KG1 (cell line): ENCODE data around the gene GHR.

Source experiments
- DNase-seq: peaks from one replicate; lab custom pipeline; 2025; lab: John Stamatoyannopoulos, UW

GHR gene

DNA sequence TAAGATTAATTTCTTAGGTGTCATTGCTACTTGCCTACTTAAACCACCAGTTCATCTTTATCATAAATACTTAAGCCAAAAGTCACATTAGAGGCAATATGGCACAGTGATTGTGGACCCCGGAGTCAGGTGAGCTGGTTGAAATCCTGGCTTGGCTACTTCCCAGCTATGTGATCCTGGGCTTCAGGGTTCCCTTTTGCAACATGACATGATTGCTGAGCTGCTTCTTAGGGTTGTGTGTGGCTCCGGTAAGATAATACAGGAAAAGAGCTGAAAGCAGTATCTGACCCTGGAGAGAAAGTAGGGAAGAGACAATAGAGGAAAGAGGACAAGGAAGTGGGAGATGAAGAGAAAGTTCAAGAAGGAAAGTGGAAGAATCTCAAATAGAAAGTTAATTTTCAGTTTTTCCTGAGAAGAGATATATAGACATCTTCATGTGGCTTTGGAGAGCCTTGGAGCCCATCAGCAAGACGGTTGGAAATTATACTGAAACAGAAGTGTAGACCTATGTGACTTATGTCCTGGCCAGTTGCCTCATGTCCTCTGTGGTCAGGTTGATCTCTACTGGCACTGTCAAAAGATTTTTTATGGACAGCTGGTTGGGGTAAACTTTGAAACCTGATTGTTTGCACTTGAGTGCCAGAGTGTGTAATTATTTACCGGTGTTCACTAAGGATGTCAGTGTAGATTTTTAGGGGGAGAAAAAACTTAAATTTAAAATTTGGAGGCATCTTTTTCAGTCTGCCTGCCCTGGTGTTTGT lies 93.2 kb downstream of the GHR start:
- no peak for DNase-seq

DNA sequence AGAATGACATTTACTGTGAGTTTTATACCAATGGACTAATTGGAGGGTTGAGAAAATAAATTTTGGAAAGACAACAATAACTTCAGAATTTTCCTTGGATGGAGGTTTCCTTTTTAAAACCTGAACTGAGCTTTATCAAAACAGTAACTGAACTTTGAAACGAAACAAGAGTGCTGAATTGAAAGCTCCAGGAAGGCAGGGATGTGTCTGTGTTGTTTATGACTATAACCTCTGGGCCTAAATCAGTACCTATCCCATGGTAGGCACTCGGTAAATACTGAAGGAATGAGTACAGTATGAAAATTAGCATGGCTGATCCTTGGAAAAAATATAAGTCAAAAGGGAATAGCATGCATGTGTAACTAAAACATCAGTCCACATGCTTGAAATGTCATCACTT lies 93.9 kb downstream of the GHR start:
- no peak for DNase-seq

DNA sequence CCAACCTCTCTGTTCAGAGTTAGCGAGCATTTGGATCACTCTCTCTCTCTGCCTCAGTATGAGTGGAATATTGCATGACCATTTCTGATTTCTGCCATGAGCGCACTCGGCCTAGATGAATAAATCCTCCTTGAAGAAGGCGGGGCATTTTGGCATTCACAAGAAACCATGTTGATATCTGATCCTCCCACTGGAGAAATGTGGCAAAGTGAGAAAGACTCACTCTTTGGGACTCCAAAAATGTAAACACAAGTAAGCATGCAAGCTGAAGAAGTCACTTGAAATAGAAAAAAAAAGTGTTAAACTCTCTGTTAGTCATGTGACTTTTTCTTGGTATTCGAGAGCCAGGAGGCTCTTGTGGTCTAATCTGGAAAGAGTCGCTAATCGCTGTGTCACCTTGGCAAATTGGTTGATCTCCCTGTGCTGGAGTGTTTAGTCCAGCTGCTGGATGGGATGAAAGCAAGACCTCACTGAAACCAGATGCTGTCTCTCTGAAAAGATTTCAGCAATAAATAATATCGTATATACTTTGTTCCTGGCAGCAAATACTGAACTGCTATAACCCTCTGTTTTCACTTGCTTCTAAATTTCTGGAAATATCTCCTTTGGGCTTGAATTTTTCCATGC lies 95.5 kb downstream of the GHR start:
- no peak for DNase-seq

DNA sequence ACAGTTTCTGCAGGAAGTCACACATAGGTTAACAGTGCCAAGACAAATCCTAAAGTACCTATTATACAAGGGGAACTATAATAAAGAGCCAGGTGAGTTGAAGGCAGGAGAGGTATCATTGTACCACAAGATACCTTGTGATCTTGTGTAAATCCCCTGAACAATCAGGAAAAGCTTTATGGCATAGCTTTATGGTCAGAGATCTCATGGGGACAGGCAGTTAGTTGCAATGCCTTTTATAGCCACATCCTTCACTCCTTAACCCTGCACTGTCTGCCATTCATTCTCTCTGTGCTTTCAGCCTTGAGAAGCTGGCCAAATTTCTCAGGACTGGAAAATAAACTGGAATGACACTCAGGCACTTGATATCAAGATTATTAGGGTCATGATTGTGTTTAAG lies 97.0 kb downstream of the GHR start:
- no peak for DNase-seq

DNA sequence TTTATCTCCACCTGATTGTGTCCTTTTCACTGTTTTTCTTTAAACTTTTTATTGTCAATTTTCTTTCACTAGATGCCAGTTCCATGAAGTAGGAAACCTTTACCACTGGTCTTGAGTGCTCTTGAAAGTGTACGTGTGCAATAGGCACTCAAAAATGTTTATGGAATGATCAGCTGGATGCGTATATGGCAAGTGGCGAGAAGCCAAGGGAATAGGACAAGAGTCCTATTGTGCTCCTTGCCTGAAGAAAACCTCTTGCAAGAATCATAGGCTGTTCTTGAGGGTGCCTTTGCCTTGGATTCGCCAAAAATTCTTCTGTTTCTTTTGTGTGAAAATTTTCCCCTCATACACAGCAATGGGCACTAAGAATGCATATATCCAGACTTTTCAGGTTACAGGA lies 97.7 kb downstream of the GHR start:
- no peak for DNase-seq

DNA sequence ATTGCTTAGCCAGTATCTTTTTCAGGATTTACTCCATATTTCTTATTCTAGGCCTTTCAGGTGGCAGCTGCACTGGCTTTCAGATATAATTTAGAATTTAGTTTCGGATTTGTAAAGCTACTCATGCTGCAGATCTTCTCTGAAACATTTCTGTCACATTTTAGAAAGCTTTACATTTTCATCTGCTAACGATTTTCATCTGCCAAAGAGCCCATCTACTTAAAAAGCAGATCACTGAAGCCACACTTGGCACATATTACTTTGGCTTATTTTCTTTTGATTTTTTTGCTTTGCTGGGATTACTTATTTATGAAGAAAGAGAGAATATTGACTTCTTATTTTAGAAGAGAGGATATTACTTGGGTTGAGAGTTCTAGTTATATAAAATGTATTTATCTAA lies 98.2 kb downstream of the GHR start:
- DNase-seq: no peak

DNA sequence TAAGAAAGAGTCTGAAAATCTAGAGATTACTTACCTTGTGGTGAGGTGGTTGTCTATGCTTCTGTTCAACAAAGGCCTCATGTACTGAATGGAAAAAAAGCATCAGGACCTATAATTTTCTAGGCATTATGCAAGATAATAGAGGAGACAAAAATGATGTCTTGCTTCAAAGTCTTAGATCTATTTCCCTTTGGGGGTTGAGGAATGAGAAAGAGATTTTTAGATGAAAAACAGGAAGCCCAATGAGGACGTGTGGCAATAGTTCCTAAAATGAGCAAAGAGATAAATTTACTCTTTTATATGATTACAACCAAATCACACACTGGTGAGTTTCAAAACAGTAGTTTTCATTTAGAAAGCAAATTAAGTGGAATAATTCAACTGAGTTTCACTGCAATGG lies 99.5 kb downstream of the GHR start:
- DNase-seq: no peak

DNA sequence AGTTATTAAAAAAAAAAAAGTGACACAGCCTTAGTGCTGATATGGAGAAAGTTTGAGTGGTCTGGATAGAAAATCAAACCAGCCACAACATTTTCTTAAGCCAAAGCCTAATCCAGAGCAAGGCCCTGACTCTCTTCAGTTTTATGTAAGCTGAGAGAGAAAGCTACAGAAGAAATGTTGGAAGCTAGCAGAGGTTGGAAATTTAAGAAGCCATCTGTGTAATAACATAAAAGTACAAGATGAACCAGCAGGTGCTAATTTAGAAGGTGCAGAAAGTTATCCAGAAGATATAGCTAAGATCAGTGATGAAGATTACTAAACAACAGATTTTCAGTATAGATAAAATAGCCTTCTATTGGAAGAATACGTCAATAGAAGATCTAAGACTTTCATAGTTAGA lies 102.9 kb downstream of the GHR start:
- no peak for DNase-seq

DNA sequence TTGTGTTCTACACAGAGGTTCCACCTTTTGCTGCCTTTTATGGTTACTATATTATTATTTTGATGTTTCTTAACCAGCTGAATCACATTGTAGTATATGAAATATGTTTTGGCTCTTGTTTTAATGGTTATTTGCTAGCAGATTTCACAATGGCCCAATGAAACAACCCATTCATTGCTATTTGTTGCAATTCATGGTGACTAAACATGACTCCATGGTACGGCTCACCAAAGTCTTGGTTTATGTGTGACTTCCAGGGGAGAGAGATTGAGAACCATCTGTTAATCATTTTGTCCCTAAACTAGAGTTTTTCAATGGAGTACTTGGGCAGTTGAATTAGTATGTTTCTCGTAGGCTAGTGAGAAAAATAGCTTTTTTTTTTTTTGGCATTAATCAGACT lies 108.4 kb downstream of the GHR start:
- DNase-seq: no peak

DNA sequence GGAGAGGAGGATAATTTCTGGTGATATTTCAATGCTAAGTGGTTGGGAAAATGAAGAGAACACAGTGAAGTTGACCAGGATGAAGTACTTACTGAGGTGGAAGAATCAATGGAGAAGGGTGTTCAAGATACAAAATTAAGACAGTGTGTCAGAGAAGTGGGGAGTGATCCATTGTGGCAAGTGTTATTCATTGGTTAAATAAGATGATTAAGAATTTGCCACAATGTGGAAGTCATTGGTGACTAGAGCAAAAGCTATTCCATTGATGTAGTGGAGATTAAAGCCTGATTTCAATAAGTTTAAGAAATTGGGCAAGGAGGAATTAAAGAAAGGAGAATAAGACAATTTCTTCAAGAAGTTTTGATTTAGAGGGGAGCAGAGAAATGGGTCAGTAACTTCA lies 118.9 kb downstream of the GHR start:
- DNase-seq: no peak

DNA sequence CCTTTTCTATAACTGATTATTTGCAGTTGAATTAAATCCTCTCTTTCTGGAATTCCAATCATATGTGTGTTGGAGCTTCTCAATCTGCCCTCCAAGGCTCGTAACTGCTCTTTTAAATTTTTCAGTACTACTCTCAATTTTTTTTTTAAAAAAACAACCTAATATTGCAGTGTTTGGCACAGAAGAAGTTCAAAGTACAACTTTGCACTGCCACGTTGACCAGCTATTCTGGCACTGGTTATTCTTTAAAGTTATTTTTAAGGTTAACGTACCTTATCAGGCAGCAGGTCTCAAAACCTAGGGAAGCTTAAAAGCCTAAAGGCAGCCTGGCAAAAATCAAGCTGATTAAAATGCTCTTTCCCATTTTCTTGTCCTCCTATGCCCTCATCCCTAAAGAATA lies 120.5 kb downstream of the GHR start:
- no peak for DNase-seq

DNA sequence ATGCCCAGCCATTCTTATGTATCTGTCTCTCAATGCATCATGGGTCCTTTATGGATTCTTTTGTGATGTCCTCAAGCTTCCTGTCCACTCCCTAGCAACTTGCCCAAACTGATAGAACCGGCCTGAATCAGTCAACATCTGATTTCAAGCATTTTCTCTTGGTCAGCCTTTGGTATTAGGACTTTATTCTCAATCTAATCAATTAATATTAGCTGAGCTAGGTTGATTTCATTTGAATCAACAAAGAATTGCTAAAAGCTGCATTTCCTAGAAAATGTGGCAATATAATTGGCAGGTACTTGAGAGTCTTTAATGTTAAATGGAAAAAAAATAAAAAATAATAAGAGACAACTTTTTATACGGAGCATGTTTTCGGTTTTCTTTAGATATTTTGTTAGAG lies 121.8 kb downstream of the GHR start:
- no peak for DNase-seq

DNA sequence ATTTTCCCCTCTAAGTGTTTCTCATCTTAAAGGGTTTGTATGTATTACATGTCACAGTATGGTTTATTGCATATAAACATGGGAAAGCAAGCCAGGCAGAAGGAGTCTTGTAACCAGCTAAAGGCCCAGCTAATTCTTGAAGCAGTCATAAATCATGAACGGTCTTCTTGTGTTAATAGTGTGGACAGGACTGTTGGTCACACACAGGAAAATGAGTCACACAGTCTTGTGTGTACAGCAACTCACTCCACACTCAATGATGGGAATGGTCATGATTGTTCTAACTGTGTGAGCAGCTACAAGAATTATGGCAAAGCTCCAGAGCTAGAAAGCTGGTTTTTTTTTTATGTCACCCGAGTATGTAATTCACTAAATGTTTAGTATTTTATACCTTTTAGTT lies 123.9 kb downstream of the GHR start:
- no peak for DNase-seq

DNA sequence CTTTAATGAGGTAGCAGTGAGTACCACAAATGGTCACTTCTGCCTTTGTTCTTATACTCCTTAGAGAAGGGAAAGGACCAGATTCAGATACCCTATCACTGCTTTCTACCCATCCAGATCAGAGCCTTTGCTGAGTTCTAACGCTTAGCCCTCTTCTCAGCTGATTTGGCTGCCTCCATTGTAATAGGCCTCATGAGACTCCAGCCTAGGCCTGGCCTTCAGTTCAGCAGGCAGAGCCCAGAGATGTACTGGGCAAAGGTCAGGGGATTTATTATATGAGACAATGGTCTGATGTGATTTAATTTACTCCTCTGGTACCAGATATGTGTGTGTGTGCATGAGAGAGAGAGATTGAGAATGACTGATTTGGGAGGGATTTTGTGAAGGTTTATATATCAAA lies 124.7 kb downstream of the GHR start:
- no peak for DNase-seq

DNA sequence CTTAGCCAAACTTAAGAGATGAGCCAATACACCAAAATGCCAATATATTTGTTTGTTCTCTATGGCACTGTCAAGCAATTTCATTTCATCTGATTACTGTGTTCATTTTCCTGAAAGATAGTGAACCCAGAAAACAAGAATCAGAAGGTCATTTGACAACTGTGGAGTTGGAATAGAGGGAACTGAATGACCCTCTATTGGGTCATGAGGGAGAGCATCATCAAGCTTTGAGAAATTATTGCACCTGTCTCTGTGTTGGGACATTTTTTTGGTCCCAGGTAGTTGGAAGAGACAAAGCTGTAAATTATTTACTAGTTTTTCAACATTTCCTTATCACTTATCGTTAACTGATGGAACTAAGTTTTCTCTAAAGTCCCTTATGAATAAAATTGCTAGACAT lies 129.4 kb downstream of the GHR start:
- no peak for DNase-seq

DNA sequence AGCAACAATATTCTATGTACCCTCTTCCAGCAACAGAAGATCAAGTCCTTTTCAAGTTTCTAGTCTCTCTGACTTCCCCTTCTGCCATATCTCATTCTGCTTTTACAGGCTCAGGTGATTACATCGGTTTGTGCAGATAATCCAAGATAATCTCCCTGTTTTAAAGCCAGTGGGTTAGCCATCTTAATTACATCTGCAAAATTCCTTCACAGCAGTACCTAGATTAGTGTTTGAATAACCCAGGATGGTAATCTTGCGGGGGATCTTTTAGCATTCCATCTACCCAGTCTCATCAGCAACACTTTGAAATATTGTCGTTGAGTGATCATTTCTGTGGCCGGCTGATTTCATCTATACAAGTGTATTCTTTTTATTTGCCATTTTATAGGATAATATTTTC lies 130.2 kb downstream of the GHR start:
- no peak for DNase-seq

DNA sequence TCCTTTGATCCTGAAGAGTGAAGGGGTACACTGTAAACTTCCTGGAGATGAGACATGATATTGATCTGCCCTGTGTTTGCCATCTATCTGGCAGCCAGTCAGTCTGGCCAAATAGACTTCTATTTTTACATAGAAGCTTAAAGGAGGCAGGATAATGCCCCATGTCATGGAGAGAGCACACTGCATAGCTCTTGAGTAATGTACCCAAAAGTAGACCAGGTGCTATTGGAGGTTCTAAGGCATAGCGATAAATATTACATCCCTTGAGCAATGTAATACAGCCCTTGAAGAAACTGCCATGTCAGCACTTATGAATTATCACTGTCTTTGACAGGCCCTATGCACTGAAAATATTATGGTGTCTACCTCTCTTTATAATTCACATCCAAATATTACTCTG lies 131.8 kb downstream of the GHR start:
- no peak for DNase-seq

DNA sequence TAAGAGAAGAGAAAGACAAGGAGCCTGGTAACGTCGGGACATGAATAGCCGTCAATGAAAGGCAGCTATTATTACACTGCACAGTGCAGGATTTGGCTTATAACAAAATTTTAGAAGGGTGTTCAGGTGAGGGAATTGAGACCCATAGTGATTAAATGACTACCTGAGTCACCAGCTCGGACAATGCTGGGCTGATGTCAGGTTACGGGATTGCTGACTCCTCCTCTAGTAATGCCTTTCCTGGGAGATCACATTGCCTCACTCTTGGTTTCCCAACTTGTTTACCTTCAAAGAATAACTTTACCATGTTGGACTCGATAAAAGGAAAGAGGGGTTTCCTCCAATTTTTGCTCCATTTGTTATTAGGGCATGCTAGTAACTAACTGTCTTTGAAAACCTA lies 132.6 kb downstream of the GHR start:
- DNase-seq: no peak

DNA sequence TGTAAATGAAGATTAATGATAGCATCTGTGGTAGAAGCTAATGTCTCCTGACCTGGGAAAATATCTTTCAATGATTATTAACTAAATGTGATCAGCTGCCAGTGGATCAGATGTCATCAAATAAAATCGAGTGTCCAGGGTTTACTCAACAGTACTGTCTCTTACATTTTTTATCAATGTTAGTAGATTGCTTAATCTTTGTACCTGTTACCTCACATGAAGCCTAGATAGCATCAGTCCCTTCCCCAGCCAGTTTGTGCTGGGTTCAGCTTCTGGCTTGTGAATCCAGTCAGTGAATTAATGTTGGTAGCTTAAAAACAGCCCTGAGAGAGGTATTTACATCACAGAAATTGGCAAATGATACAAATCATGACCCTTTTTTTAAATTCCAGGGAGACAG lies 134.4 kb downstream of the GHR start:
- no peak for DNase-seq

DNA sequence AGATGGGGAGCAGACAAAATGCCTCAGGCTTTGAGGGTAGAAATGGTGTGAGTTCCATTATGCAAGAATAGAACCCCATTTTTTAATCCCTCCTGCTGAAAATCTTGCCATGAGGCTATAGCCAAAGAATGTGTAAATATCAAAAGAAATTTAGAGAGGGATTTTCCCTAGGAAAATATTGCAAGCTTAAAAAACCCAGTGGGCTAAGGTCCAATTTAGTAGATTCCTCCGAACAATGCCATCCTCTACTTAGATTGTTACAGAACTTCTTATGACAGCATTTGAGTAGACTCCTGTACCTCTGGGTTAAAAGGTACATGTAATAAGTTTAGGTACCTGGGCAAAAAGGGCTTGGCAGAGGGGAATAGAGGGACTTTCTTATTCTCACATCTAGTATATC lies 138.4 kb downstream of the GHR start:
- DNase-seq: no peak

DNA sequence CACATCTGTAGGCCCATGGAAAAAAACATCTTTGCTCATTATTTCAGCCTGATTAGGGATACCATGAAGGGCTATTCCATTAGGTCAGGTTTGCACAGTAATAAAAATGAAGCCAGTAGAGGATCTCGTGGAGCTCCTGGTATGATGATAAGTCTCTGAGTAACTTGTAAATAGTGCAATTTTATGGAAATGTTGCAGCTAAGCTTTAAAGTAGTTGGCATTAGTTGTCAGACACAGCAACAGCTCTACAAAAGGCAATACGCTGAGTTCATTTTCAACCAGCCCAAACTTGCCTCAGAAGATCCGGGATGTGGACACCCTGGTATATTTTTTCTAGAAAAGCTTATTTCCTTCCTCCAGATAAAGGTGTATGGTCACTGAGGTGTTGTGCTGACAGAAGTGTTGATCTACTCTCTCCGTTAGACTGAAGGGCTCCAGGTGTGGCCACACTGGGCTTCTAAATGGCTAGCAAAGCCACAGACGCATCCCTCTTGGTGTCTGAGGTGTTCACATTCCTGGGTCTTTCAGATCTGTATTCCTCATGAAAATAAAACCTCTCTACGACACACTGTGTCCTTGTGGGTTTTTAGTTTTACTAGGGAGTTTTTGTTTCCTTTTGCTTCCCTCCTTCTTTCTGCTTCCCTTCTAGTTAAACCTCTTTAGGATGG lies 141.6 kb downstream of the GHR start:
- no peak for DNase-seq

DNA sequence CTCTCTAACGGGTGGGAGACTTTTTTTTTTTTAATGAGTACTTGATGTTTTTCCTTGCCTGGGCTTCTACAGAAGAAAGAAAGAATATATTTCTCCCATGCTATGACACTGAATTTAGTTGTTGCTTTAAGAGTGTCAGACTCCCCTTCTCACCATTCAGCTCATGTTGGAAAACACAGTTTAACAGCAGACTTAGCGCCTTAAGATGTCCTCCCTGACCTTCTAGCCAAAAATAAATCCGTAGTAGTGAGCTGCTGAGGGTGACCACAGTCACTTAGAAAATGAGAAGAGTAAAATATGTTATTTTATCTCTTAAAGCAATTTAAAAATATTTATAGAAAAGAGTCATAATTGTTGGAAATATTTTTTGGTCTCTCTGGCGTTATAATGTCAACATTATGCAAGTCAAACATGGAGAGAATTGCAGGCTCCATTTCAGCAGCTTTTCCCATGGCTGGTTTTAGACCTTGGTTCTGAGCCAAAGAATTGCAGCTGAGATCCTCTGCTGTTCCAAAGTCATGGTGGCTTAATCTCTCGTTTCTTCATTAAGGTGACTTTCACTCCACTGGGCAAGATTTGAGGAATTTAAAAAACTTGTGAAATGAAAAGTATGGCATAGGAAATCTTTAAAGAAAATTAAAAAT lies 143.5 kb downstream of the GHR start:
- DNase-seq: no peak

DNA sequence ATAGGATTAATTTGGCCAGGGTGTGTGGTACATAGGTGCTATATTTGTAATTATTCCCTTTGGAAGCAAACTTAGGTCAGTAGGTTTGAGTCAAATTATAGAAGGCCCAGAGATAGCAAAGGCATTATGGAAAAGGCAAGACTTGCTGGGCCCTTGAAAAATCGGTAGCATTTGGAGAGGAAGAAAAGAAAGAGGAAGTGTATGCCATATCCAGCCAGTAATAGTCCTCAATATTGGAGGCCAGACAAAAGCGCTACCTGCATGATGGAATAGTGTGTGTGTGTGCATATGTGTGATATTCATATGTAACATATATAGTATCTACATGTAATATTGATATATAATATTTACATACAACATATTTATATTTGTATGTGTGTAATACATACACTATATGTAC lies 146.1 kb downstream of the GHR start:
- DNase-seq: no peak
